KMS-11 (cell line): Measurements from ENCODE around the gene RALB.
"Not testable (repeated sequence)": the region's sequence is repeated elsewhere in the genome, so short reads cannot be mapped to it uniquely, and the experiment has no call there.

ENCODE experiments used
- H2AFZ ChIP-seq: fragments of 200-600 bp; sonication (generic); 2 replicates; pipeline ENCODE4 v1.6.1; 2016; ENCODE audit warnings: antibody characterized with exemption, mixed run types, low read depth
- H3K27ac ChIP-seq: fragments of 200-600 bp; sonication (generic); 2 replicates; pipeline ENCODE4 v1.6.1; 2016; ENCODE audit warnings: mild to moderate bottlenecking, mixed run types
- H3K27me3 ChIP-seq: fragments of 200-600 bp; sonication (generic); 2 replicates; pipeline ENCODE4 v1.6.1; 2017; ENCODE audit warnings: mild to moderate bottlenecking, low read depth, mixed run types, moderate library complexity; ENCODE audit not compliant: insufficient read depth
- H3K36me3 ChIP-seq: fragments of 200-600 bp; sonication (generic); 2 replicates; pipeline ENCODE4 v1.6.1; 2017; ENCODE audit warnings: mild to moderate bottlenecking, mixed run types; ENCODE audit not compliant: insufficient read depth
- H3K4me1 ChIP-seq: fragments of 200-600 bp; sonication (generic); 2 replicates; pipeline ENCODE4 v1.6.1; 2016; ENCODE audit warnings: mild to moderate bottlenecking, low read depth, mixed run types; ENCODE audit not compliant: poor library complexity, severe bottlenecking
- H3K4me2 ChIP-seq: fragments of 200-600 bp; sonication (generic); 2 replicates; pipeline ENCODE4 v1.7.0; 2016; ENCODE audit warnings: mild to moderate bottlenecking, mixed run types
- H3K4me3 ChIP-seq: fragments of 200-600 bp; sonication (generic); IDR thresholded peaks from 2 replicates; pipeline ENCODE4 v1.6.1; 2017; ENCODE audit warnings: low read depth, low read length, mixed read lengths; ENCODE audit not compliant: insufficient read depth
- H3K79me2 ChIP-seq: fragments of 200-600 bp; sonication (generic); 2 replicates; pipeline ENCODE4 v1.6.1; 2016; ENCODE audit warnings: low read depth, mixed run types; ENCODE audit not compliant: insufficient read depth
- H3K9ac ChIP-seq: fragments of 200-600 bp; sonication (generic); 2 replicates; pipeline ENCODE4 v1.6.1; 2016; ENCODE audit warnings: mild to moderate bottlenecking, mixed run types
- H4K20me1 ChIP-seq: fragments of 200-600 bp; sonication (generic); 2 replicates; pipeline ENCODE4 v1.6.1; 2016; ENCODE audit warnings: mild to moderate bottlenecking, mixed run types; ENCODE audit not compliant: insufficient read depth
- CTCF ChIP-seq: fragments of 200-600 bp; sonication (generic); conservative IDR thresholded peaks from 2 replicates; pipeline ENCODE4 v1.6.1; 2017; ENCODE audit warnings: low read depth, mild to moderate bottlenecking, antibody characterized with exemption, low read length, moderate library complexity, mixed read lengths

Gene RALB

GRCh38 chr2:120318626-120319025 lies 66.0 kb downstream of the RALB start:
- Histone ChIP-seq H3K27ac (no peak overlapping the region), H4K20me1 (no peaks in the 10 kb centered on the region), H3K79me2 (no peaks in the 10 kb centered on the region), H3K4me3 (no peak overlapping the region), H3K9ac (no peak overlapping the region), H3K4me1 (peaks cover under 1% of the 10 kb centered on the region), H3K4me2 (no peak overlapping the region), H3K27me3 (no peaks in the 10 kb centered on the region), H3K36me3 (no peaks in the 10 kb centered on the region), H2AFZ (no peak overlapping the region)
- TF ChIP-seq CTCF, result no peak

GRCh38 chr2:120319123-120319522 lies 66.5 kb downstream of the RALB start:
- Histone ChIP-seq H3K9ac (no peak overlapping the region), H3K4me1 (no peaks in the 10 kb centered on the region), H2AFZ (no peak overlapping the region), H3K4me2 (no peak overlapping the region), H4K20me1 (no peaks in the 10 kb centered on the region), H3K4me3 (no peak overlapping the region), H3K27me3 (no peaks in the 10 kb centered on the region), H3K79me2 (no peaks in the 10 kb centered on the region), H3K36me3 (no peaks in the 10 kb centered on the region), H3K27ac (no peak overlapping the region)
- TF ChIP-seq CTCF, result no peak

- H3K4me2 ChIP-seq, result no peak overlapping the region
- no peaks in the 10 kb centered on the region for H3K36me3 ChIP-seq
- no peak overlapping the region for H2AFZ ChIP-seq
- no peaks in the 10 kb centered on the region for H4K20me1 ChIP-seq
- H3K4me1 ChIP-seq, result no peaks in the 10 kb centered on the region
- H3K27me3 ChIP-seq, result no peaks in the 10 kb centered on the region
- no peak overlapping the region for H3K9ac ChIP-seq
- no peaks in the 10 kb centered on the region for H3K79me2 ChIP-seq
- H3K27ac ChIP-seq, result no peak overlapping the region
- no peak for TF ChIP-seq CTCF
- H3K4me3 ChIP-seq, result no peak overlapping the region
These were observed 67.2 kb downstream of the RALB start for GRCh38 chr2:120319686-120320317.

GRCh38 chr2:120320318-120320851 lies 67.7 kb downstream of the RALB start:
- Histone ChIP-seq H3K4me3 (no peak overlapping the region), H3K9ac (no peak overlapping the region), H3K79me2 (no peaks in the 10 kb centered on the region), H3K27me3 (no peaks in the 10 kb centered on the region), H3K4me1 (no peaks in the 10 kb centered on the region), H2AFZ (no peak overlapping the region), H3K27ac (no peak overlapping the region), H3K36me3 (no peaks in the 10 kb centered on the region), H3K4me2 (no peak overlapping the region), H4K20me1 (no peaks in the 10 kb centered on the region)
- no peak for TF ChIP-seq CTCF

GRCh38 chr2:120320887-120321556 lies 68.4 kb downstream of the RALB start:
- H3K4me2 ChIP-seq, H3K4me1 ChIP-seq, H4K20me1 ChIP-seq, H3K27ac ChIP-seq, H3K36me3 ChIP-seq, H2AFZ ChIP-seq, H3K9ac ChIP-seq, H3K4me3 ChIP-seq, H3K79me2 ChIP-seq, H3K27me3 ChIP-seq: not testable (repeated sequence)
